ENCODE measurements around the gene GLP1R. TPM values are rescaled to one million over a fixed set of nuclear protein-coding genes. Genes with fewer than 3 reads are reported as not detected.

Gene GLP1R
- total RNA-seq, 1 experiment from 2014 or later: 10.2 TPM

GRCh38 chr6:39049575-39050283, 1.1 kb downstream of the GLP1R start:
- no peak for DNase-seq

GRCh38 chr6:39050453-39051112, 2.0 kb downstream of the GLP1R start:
- no TSS peak for BruUV-seq (replicated peaks)
- peak overlapping the region; percentile 73 for H3K27ac Mint-ChIP-seq (ENCODE audit: unreplicated experiment)
- peak overlapping the region; percentile 86 for H3K4me3 Mint-ChIP-seq (ENCODE audit: low read depth, unreplicated experiment)
- intact Hi-C loops (cut with micrococcal nuclease; ENCODE audit: unreplicated experiment): no loop called here
- CTCF ChIA-PET: interaction anchor here (0.6 to 1.0 kb wide), 2 partner anchors 25 to 255 kb away, joined by 3 to 6 read pairs; no protein-coding TSS in a partner anchor
- H3K27me3 Mint-ChIP-seq (ENCODE audit: unreplicated experiment): peaks cover 21% of the 10 kb centered on the region
- peaks cover 63% of the 10 kb centered on the region for H3K4me1 Mint-ChIP-seq (ENCODE audit: low read depth, unreplicated experiment)
- DNase-seq: no peak
- no peaks in the 10 kb centered on the region for H3K9me3 Mint-ChIP-seq (ENCODE audit: low read depth, unreplicated experiment)
- TF ChIP-seq CTCF (IDR thresholded peaks at IDR 0.05; ENCODE audit: unreplicated experiment): no peak
- H3K36me3 Mint-ChIP-seq (ENCODE audit: insufficient read depth, unreplicated experiment): peaks cover 15% of the 10 kb centered on the region

More at GRCh38 chr6:39049575-39050283, 1.1 kb downstream of the GLP1R start:
- Mint-ChIP-seq H3K9me3 (ENCODE audit: low read depth, unreplicated experiment) (no peaks in the 10 kb centered on the region), H3K27ac (ENCODE audit: unreplicated experiment) (peak overlapping the region; percentile 63), H3K27me3 (ENCODE audit: unreplicated experiment) (peaks cover 21% of the 10 kb centered on the region), H3K36me3 (ENCODE audit: insufficient read depth, unreplicated experiment) (peaks cover 15% of the 10 kb centered on the region), H3K4me3 (ENCODE audit: low read depth, unreplicated experiment) (peak overlapping the region; percentile 86), H3K4me1 (ENCODE audit: low read depth, unreplicated experiment) (peaks cover 63% of the 10 kb centered on the region)
- no TSS peak for BruUV-seq (replicated peaks)
- intact Hi-C loops (cut with micrococcal nuclease; ENCODE audit: unreplicated experiment): no loop called here
- CTCF ChIA-PET: no interaction called here
- TF ChIP-seq CTCF (IDR thresholded peaks at IDR 0.05; ENCODE audit: unreplicated experiment): no peak

GRCh38 chr6:39051399-39052122, 3.0 kb downstream of the GLP1R start:
- CTCF ChIA-PET: interaction anchor here (0.7 to 1.0 kb wide), 2 partner anchors 26 to 182 kb away, joined by 3 to 6 read pairs; no protein-coding TSS in a partner anchor
- no TSS peak for BruUV-seq (replicated peaks)
- H3K27me3 Mint-ChIP-seq (ENCODE audit: unreplicated experiment): peaks cover 17% of the 10 kb centered on the region
- no peaks in the 10 kb centered on the region for H3K9me3 Mint-ChIP-seq (ENCODE audit: low read depth, unreplicated experiment)
- peak overlapping the region; percentile 86 for H3K4me3 Mint-ChIP-seq (ENCODE audit: low read depth, unreplicated experiment)
- no peak for TF ChIP-seq CTCF (IDR thresholded peaks at IDR 0.05; ENCODE audit: unreplicated experiment)
- H3K27ac Mint-ChIP-seq (ENCODE audit: unreplicated experiment): peak overlapping the region; percentile 73
- intact Hi-C loops (cut with micrococcal nuclease; ENCODE audit: unreplicated experiment): no loop called here
- DNase-seq: peak; percentile 78
- peaks cover 63% of the 10 kb centered on the region for H3K4me1 Mint-ChIP-seq (ENCODE audit: low read depth, unreplicated experiment)
- peaks cover 15% of the 10 kb centered on the region for H3K36me3 Mint-ChIP-seq (ENCODE audit: insufficient read depth, unreplicated experiment)

- intact Hi-C loops (cut with micrococcal nuclease; ENCODE audit: unreplicated experiment): no loop called here
- no peak overlapping the region for H3K4me3 Mint-ChIP-seq (ENCODE audit: low read depth, unreplicated experiment)
- no peak for DNase-seq
- no peaks in the 10 kb centered on the region for H3K9me3 Mint-ChIP-seq (ENCODE audit: low read depth, unreplicated experiment)
- CTCF ChIA-PET: interaction anchor here (1.1 kb wide), 1 partner anchor 61 kb away, joined by 3 read pairs; the partner anchor contains the start of gene SAYSD1
- peaks cover 2% of the 10 kb centered on the region for H3K27me3 Mint-ChIP-seq (ENCODE audit: unreplicated experiment)
- H3K27ac Mint-ChIP-seq (ENCODE audit: unreplicated experiment): no peak overlapping the region
- BruUV-seq (replicated peaks): no TSS peak
- peaks cover 55% of the 10 kb centered on the region for H3K4me1 Mint-ChIP-seq (ENCODE audit: low read depth, unreplicated experiment)
- peaks cover 15% of the 10 kb centered on the region for H3K36me3 Mint-ChIP-seq (ENCODE audit: insufficient read depth, unreplicated experiment)
- TF ChIP-seq CTCF (IDR thresholded peaks at IDR 0.05; ENCODE audit: unreplicated experiment): no peak
Measured at GRCh38 chr6:39053016-39053624, 4.5 kb downstream of the GLP1R start.
